GM19099 (cell line): ENCODE results near the gene HIGD1C.
A peak's percentile ranks its signal among the peaks of the same experiment; 100 is the strongest.

Experiments used
- POLR2A ChIP-seq: IDR thresholded peaks from 3 replicates; pipeline ENCODE4 v1.6.1; 2011; ENCODE audit warnings: low read depth; ENCODE audit not compliant: insufficient read length; ENCODE audit errors: extremely low read depth

Gene HIGD1C

DNA sequence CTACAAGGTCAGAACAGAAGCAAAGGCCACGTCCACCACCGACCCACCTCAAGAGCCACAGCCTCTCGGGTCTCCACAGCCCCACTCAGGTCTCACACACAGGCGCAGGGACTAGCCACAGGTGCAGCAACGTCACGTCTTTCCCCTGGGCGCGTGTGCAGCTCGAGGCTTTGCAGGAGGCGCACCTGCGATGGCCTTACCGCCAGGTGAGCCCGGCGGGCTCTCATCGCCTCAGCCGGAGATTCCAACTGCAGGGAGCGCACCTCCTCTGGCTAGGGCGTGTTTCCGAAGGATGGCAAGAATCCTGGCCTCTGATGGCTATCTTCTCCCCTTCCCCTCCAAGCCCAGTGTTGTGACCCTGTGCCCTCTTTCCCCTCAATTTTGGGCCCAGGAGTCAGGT is at the start of gene HIGD1C:
HIGD1C (plus strand) TSS at position 35 of the 400 bp plus-strand sequence. CDS start 1,455 bp downstream, outside the sequence.
- TF ChIP-seq POLR2A = no peak

DNA sequence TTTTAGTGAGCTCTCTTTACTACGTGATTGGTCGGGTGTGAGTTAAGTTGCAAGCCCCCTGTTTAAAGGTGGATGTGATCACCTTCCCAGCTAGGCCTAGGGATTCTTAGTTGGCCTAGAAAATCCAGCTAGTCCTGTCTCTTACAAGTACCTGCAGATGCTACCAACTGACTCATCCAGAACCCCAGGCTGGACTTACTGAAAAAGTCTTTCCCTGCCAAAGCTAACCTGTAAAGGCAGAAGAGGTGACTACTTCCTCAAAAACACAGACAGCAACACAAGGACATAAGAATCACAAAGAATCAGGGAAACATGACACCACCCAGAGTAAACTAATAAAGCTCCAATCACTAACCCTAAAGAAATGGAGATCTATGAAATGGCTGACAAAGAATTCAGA is 39.1 kb upstream of the HIGD1C start:
- no peak for TF ChIP-seq POLR2A

DNA sequence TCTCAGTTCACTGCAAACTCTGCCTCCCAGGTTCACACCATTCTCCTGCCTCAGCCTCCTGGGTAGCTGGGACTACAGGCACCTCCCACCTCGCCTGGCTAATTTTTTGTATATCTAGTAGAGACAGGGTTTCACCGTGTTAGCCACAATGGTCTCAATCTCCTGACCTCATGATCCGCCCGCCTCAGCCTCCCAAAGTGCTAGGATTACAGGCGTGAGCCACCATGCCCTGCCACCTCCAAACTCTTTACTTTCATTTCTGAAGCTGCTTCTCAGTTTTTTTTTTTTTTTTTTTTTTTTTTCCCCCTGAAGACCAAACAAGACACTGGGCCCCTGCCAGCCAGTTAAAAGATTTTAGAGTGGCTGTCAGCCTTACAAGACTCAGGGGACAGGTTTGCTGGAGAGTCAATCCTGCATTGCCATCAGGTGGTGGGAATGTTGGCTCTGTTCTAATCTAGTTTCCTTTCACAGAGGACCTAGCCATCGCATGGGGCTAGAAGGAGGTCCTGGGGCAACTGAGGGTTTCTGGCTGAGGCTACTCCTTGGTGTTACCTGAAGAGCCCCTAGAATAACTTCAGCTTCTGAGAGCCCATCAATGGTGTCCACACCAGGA is 37.4 kb upstream of the HIGD1C start:
- no peak for TF ChIP-seq POLR2A

DNA sequence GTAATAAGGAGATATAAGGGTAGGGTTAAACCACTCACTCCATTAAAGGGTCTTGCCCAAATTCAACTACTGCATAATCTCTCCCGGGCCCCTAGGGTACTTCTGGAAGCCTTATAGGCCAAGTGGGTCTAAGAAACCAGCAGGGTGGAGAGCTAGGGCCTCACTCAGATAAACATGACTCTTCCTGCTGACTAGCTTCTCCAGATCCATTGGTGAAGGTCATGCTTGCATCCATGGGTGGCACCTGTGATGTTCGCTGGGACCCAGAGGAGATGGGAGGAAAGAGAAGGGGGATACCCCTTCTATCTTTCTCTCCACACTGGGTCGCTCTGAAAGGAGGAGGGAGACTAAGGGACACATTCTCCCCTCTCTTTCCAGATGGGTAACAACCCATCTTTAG is 36.1 kb upstream of the HIGD1C start:
- no peak for TF ChIP-seq POLR2A

DNA sequence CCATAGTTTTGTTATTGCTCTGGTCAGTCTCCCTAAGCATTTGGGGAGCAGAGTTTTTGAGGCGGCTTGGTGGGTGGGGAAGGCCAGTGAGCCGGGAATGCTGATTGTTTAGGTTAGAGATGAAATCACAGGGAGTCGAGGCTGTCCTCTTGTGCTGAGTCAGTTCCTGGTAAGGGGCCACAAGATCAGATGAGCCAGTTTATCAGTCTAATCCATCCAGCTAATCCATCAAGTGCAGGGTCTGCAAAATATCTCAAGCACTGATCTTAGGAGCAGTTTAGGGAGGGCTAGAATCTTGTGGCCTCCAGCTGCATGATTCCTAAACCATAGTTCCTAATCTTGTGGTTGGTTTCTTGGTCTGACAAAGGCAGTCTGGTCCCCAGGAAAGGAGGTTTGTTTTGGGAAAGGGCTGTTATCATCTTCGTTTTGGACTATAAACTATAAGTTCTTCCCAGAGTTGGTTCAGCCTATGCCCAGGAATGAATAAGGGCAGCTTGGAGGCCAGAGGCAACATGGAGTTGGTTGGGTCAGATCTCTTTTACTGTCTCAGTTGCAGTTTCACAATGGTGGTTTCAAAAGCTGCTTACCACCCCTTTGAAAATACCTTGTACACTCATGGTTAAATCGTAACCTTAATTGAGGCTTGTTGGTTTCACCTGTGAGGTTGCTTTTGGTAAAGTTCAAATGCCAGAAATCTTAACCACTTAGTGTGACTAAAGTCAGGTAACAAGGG is 33.6 kb upstream of the HIGD1C start:
- TF ChIP-seq POLR2A = no peak

DNA sequence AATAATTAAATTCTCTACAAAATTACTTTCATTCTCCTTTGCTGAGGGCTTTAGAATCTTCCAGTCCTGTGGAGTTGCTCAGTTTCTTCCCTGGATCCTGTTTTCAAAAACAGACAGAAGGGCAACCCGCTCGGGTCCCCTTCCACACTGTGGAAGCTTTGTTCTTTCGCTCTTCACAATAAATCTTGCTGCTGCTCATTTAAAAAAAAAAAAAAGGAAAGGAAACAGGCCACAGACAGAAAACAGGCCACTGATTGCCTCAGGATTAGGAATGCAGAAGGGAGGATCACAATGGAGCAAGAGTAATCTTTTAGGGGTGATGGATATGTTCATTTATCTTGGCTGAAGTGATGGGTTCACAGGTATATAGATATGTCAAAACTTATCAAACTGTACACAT is 29.5 kb upstream of the HIGD1C start:
- no peak for TF ChIP-seq POLR2A

DNA sequence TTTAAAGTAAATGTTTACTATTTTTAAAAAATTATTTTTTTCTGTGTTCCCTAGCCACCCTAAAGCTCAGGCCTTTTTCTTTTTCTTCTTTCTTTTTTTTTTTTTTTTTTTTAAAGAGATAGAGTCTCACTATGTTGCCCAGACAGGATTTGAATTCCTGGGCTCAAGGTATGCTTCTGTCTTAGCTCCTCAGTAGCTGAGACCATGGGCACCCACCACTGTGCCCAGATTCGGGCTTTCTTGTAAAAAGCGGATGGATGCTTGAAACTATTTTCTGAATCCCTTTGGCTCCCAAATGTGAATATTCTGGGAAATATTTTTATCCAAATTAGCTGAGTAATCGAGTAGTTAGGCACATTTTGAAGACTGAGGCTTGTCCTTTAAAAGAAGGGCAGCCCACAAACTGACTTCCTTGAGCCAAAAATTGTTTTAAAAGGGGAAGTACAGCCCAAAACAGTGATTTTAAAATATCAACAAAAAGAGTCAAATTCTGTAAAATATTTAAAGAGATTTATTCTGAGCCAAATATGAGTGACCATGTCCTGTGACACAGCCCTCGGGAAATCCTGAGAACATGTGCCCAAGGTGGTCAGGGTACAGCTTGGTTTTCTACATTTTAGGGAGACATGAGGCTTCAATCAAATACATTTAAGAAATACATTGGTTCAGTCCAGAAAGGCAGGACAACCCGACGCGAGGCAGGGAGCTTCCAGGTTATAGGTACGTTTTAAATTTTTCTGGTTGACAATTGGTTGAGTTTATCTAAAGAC is 28.8 kb upstream of the HIGD1C start:
- no peak for TF ChIP-seq POLR2A

DNA sequence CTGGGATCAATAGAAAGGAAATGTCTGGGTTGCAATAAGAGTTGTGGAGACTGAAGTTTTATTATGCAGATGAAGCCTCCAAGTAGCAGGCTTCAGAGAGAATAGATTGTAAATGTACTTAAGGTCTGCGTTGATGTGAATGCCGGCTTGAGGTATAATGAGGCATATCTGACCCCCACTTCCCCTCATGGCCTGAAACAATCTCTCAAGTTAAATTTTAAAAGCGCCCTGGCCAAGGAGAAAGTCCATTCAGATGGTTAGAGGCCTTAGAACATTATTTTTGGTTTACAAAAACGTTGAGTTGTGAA is 28.3 kb upstream of the HIGD1C start:
- TF ChIP-seq POLR2A = no peak

DNA sequence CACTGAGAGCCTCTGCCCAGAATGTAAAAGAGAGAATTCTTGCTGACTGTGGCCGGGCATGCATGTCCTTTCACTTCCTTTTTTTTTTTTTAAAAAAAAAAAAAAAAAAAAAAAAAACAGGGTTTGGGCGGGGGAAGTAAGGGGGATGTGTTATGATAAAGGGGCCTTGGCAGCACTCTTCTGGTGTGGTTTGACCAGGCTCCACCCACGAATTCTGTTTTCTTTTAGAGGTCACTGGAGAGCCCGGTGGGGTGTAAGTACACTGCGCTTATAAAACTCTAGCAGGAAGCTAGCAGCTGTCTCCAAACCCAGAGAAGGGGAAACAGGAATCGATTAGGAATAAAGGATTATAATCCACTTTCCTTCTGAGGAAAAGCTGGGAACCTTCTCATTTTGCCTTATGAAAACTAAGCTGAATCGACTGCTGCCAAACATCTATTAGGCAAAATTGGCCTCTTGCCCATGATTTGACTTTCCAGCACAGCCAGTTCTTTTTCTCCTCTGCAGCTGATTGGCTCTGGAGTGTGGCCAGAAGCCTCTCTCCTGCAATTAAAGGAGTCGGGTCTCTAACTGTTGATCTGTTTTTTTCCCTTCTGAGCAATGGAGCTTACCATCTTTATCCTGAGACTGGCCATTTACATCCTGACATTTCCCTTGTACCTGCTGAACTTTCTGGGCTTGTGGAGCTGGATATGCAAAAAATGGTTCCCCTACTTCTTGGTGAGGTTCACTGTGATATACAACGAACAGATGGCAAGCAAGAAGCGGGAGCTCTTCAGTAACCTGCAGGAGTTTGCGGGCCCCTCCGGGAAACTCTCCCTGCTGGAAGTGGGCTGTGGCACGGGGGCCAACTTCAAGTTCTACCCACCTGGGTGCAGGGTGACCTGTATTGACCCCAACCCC is 27.7 kb upstream of the HIGD1C start:
- peak; percentile 34 for TF ChIP-seq POLR2A

DNA sequence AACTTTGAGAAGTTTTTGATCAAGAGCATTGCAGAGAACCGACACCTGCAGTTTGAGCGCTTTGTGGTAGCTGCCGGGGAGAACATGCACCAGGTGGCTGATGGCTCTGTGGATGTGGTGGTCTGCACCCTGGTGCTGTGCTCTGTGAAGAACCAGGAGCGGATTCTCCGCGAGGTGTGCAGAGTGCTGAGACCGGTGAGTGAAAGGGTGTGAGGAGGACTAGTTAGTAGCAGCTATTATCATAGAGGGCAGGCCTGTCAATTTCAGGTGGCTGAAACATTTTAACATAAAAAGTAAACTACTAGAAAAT is 27.0 kb upstream of the HIGD1C start:
- TF ChIP-seq POLR2A = no peak

DNA sequence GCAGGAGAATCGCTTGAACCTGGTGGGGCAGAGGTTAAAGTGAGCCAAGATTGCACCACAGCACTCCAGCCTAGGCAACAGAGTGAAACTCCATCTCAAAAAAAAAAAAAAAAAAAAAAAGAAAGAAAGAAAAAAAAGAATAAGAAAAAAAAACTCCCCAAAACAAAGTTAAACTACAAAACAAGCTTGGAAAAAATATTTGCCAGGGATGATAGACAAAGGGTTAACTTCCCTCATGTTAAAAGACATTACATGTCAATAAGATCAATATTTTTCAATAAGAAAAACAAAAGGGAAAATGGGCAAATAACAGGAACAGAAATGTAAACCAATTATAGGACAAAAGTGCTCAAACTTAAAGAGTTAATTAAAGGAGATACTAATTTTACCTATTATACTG is 26.4 kb upstream of the HIGD1C start:
- no peak for TF ChIP-seq POLR2A

DNA sequence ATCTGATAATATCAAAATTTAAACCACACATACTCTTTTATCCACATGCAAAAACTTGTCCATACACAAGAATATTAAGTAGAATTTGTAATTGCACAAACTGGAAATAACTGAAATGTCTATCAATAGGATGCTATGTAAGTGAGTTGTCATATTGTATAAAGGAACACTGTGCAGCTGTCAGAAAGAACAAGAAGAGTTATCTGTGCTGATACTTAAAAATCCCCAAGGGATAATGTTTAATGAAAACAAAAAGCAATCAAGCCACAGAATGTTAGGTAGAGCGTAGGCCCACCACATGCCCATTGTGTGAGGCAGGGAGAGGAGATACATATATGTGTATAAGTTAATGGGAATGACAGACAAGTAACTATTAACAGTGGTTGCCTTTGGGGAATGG is 25.9 kb upstream of the HIGD1C start:
- TF ChIP-seq POLR2A = no peak

DNA sequence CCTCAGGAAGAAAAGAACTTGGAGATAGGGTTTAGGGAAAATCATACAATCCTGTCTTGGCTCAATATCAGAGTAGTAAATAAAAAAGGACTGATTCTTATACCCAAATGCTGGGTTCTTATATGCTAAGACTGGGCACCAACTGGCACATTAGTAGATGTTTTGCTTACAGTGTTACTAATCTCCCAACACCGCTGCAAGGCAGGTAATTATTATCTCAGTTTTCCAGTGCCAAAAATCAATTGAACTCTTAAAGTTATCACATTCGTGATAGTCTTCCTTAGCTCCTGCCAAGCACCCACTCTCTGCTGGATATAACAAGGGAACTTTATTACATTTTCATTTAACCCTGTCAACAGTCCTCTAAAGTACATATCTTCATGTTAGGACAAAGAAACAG is 25.0 kb upstream of the HIGD1C start:
- TF ChIP-seq POLR2A = no peak

DNA sequence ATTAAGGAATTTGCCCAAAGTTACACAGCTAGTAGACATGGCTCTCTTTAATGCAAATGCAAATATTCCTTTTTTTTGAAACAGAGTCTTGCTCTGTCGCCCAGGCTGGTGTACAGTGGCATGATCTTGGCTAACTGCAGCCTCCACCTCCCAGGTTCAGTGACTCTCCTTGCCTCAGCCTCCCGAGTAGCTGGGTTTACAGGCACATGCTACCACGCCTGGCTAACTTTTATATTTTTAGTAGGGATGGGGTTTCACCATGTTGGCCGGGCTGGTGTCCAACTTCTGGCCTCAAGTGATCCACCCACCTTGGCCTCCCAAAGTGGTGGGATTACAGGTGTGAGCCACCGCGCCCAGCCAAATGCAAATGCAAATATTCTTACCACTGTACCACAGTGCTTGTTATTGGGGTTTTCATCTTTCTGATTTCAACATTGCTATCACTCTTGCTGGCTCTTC is 24.5 kb upstream of the HIGD1C start:
- no peak for TF ChIP-seq POLR2A

DNA sequence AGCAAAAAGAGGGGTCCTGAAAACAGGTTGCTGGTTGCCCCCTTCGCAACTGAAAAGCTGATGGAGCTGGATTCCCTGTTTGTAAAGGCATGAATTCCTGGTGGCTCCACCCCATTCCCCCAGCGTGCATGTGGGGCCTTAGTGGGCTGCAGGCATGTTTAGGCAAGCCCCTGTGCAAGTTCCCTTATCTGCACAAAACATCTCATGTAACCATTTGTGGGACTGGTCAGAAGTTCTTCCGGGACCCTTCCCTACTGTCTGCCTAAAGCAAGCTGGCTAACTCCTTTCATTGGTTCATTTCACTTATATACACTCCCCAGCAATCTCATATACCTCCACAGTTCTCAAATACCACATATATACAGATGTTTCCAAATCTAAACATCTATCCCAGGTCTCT is 24.0 kb upstream of the HIGD1C start:
- TF ChIP-seq POLR2A = no peak
